PC-9 (cell line): ENCODE measurements around the gene THAP8. TPM values are rescaled to one million over a fixed set of nuclear protein-coding genes. Genes with fewer than 3 reads are reported as not detected.

Source experiments
- BruUV-seq: library from RNA; stranded (reverse); fragments of 400-500 nt; replicated peaks from 2 replicates; lab custom pipeline; 2021; lab: Mats Ljungman, UMichigan
- CTCF ChIA-PET: fragments of 300-600 bp; sonication (Branson Sonifier 250); formaldehyde crosslinking; loops from one replicate; lab custom pipeline; 2022; ENCODE audit warnings: antibody characterized with exemption; lab: Charles Lee
- POLR2A ChIA-PET: fragments of 300-600 bp; sonication (Branson Sonifier 250); formaldehyde crosslinking; loops from one replicate; lab custom pipeline; 2022; ENCODE audit warnings: antibody characterized with exemption; ENCODE audit not compliant: unreplicated experiment; lab: Charles Lee
- DNase-seq, 2 experiments: peaks; one replicate each; pipeline versions ENCODE4 v3.0.0 to v3.0.0-alpha.2; 2015 to 2022; ENCODE audit warnings: mixed read lengths in 1 of 2
- H2AFZ ChIP-seq: fragments of 200-600 bp; sonication (generic); 2 replicates; pipeline ENCODE4 v1.8.1; 2017; ENCODE audit warnings: antibody characterized with exemption
- H3F3A ChIP-seq: fragments of 200-600 bp; sonication (generic); 2 replicates; pipeline ENCODE4 v1.8.1; 2017; ENCODE audit warnings: antibody characterized with exemption, mild to moderate bottlenecking, low read depth; ENCODE audit not compliant: insufficient read depth
- H3K27ac ChIP-seq: fragments of 200-600 bp; sonication (generic); 2 replicates; pipeline ENCODE4 v1.6.1; 2016; ENCODE audit warnings: mixed run types
- H3K27me3 ChIP-seq: fragments of 200-600 bp; sonication (generic); 2 replicates; pipeline ENCODE4 v1.6.1; 2016; ENCODE audit warnings: low read depth, mixed run types; ENCODE audit not compliant: insufficient read depth
- H3K36me3 ChIP-seq: fragments of 200-600 bp; sonication (generic); 2 replicates; pipeline ENCODE4 v1.6.1; 2016; ENCODE audit warnings: low read depth, mixed run types
- H3K4me1 ChIP-seq: fragments of 200-600 bp; sonication (generic); replicated peaks from 2 replicates; pipeline ENCODE4 v1.6.1; 2016; ENCODE audit warnings: mixed run types; ENCODE audit not compliant: insufficient read depth
- H3K4me2 ChIP-seq: fragments of 200-600 bp; sonication (generic); 2 replicates; pipeline ENCODE4 v1.6.1; 2017; ENCODE audit warnings: mixed run types
- H3K4me3 ChIP-seq: fragments of 200-600 bp; sonication (generic); 2 replicates; pipeline ENCODE4 v1.6.1; 2016; ENCODE audit warnings: mixed run types
- H3K79me2 ChIP-seq: fragments of 200-600 bp; sonication (generic); 2 replicates; pipeline ENCODE4 v1.6.1; 2017; ENCODE audit warnings: low read depth, mixed run types
- H3K9me2 ChIP-seq: fragments of 200-600 bp; sonication (generic); 2 replicates; pipeline ENCODE4 v1.8.1; 2017; ENCODE audit warnings: mild to moderate bottlenecking; ENCODE audit not compliant: insufficient read depth
- H3K9me3 ChIP-seq: fragments of 200-600 bp; sonication (generic); 2 replicates; pipeline ENCODE4 v1.8.1; 2016; ENCODE audit warnings: low read depth; ENCODE audit not compliant: insufficient read depth
- H4K20me1 ChIP-seq: fragments of 200-600 bp; sonication (generic); 2 replicates; pipeline ENCODE4 v1.8.1; 2017; ENCODE audit not compliant: insufficient read depth
- CTCF ChIP-seq: fragments of 200-600 bp; sonication (generic); conservative IDR thresholded peaks from 2 replicates; pipeline ENCODE4 v1.6.1; 2017; ENCODE audit warnings: mixed run types, antibody characterized with exemption, mild to moderate bottlenecking, moderate library complexity
- EZH2 ChIP-seq: fragments of 200-600 bp; sonication (generic); IDR thresholded peaks from 2 replicates; pipeline ENCODE4 v1.8.0; 2017; ENCODE audit warnings: antibody characterized with exemption, low read depth
- intact Hi-C: fragments of 100-400 bp; cut with micrococcal nuclease; formaldehyde crosslinking; loops from one replicate; pipeline ENCODE4 v1.10.0; 2022; ENCODE audit not compliant: unreplicated experiment
- total RNA-seq: library from RNA; stranded (reverse); gene quantifications from 2 replicates; pipeline ENCODE4 v1.2.3, GENCODE V29; 2021

The THAP8 gene
- total RNA-seq, 1 experiment from 2014 or later, result 5.2 TPM

- Histone ChIP-seq H3K4me1 (no peaks in the 10 kb centered on the region), H3K9me3 (no peaks in the 10 kb centered on the region), H3K4me3 (no peak overlapping the region), H3K27ac (no peak overlapping the region), H3K27me3 (no peaks in the 10 kb centered on the region), H3K36me3 (no peaks in the 10 kb centered on the region), H2AFZ (no peak overlapping the region), H3F3A (peaks cover 4% of the 10 kb centered on the region; the same call in 1 of the 2 replicates), H3K4me2 (no peak overlapping the region), H3K9me2 (no peaks in the 10 kb centered on the region), H3K79me2 (no peaks in the 10 kb centered on the region), H4K20me1 (no peaks in the 10 kb centered on the region)
- intact Hi-C loops, result no loop called here
- CTCF ChIA-PET, result no interaction called here
- TF ChIP-seq EZH2, result no peak
- TF ChIP-seq CTCF, result no peak
- no peak for DNase-seq
- POLR2A ChIA-PET, result interaction anchor here (0.6 kb wide), 1 partner anchor 102 kb away, joined by 9 read pairs; no protein-coding TSS in a partner anchor
- no TSS peak for BruUV-seq
Observed at GRCh38 chr19:36006955-36007354, 47.1 kb downstream of the THAP8 start.

GRCh38 chr19:36003284-36003683 is 50.8 kb downstream of the THAP8 start:
- no peaks in the 10 kb centered on the region for H3K9me2 ChIP-seq
- no TSS peak for BruUV-seq
- H2AFZ ChIP-seq, result no peak overlapping the region
- H3K4me1 ChIP-seq, result no peaks in the 10 kb centered on the region
- no peaks in the 10 kb centered on the region; the same call in 1 of the 2 replicates for H3K79me2 ChIP-seq
- TF ChIP-seq CTCF (no peak), EZH2 (no peak)
- ChIA-PET CTCF (no interaction called here), POLR2A (interaction anchor here (0.7 kb wide), 1 partner anchor 343 kb away, joined by 15 read pairs; no protein-coding TSS in a partner anchor)
- no peak for DNase-seq
- H3K4me3 ChIP-seq, result no peak overlapping the region
- no peak overlapping the region for H3K4me2 ChIP-seq
- no peaks in the 10 kb centered on the region for H3K27me3 ChIP-seq
- no peaks in the 10 kb centered on the region for H3K9me3 ChIP-seq
- H3K36me3 ChIP-seq, result no peaks in the 10 kb centered on the region
- H3K27ac ChIP-seq, result no peak overlapping the region
- intact Hi-C loops, result no loop called here
- H3F3A ChIP-seq, result no peaks in the 10 kb centered on the region
- H4K20me1 ChIP-seq, result no peaks in the 10 kb centered on the region; the same call in 1 of the 2 replicates

- Histone ChIP-seq H2AFZ (no peak overlapping the region), H3K4me1 (no peaks in the 10 kb centered on the region), H4K20me1 (peaks cover 6% of the 10 kb centered on the region; the same call in 1 of the 2 replicates), H3K27me3 (no peaks in the 10 kb centered on the region), H3K4me2 (no peak overlapping the region), H3K9me2 (no peaks in the 10 kb centered on the region), H3K36me3 (no peaks in the 10 kb centered on the region), H3K27ac (no peak overlapping the region), H3K4me3 (no peak overlapping the region), H3K9me3 (no peaks in the 10 kb centered on the region), H3F3A (no peaks in the 10 kb centered on the region), H3K79me2 (peaks cover 8% of the 10 kb centered on the region)
- POLR2A ChIA-PET, result no interaction called here
- TF ChIP-seq EZH2 (no peak), CTCF (no peak)
- CTCF ChIA-PET, result no interaction called here
- intact Hi-C loops, result no loop called here
- no peak for DNase-seq
- no TSS peak for BruUV-seq
Observed at GRCh38 chr19:36001605-36002004, 52.5 kb downstream of the THAP8 start.
